HG02571 (cell line): ENCODE data around the gene TNFAIP8L3.
"Not testable (repeated sequence)": the region's sequence is repeated elsewhere in the genome, so short reads cannot be mapped to it uniquely, and the experiment has no call there.

Experiments used
- ATAC-seq: cut with Tn5 transposase; IDR thresholded peaks from one replicate; pipeline ENCODE4 v1.9.1; 2021; ENCODE audit warnings: mild to moderate bottlenecking, moderate library complexity; ENCODE audit not compliant: unreplicated experiment

Gene TNFAIP8L3

GRCh38 chr15:51094606-51095569 is at the start of gene TNFAIP8L3:
Gene TNFAIP8L3, minus strand, starts transcription at chr15:51094906. Its CDS starts 311 bp downstream, at chr15:51094595.
- no peak for ATAC-seq

GRCh38 chr15:51144021-51144532 is 49.4 kb upstream of the TNFAIP8L3 start:
- ATAC-seq = no peak

- not testable (repeated sequence) for ATAC-seq
These were observed 45.6 kb upstream of the TNFAIP8L3 start for GRCh38 chr15:51140347-51140746.

- no peak for ATAC-seq
These were observed 44.4 kb upstream of the TNFAIP8L3 start for GRCh38 chr15:51139091-51139490.

- no peak for ATAC-seq
These were observed 43.2 kb upstream of the TNFAIP8L3 start for GRCh38 chr15:51137880-51138430.

GRCh38 chr15:51137024-51137423 is 42.3 kb upstream of the TNFAIP8L3 start:
- no peak for ATAC-seq

- ATAC-seq = no peak
These were observed 40.6 kb upstream of the TNFAIP8L3 start for GRCh38 chr15:51135276-51135675.

- no peak for ATAC-seq
These were observed 39.9 kb upstream of the TNFAIP8L3 start for GRCh38 chr15:51134416-51135199.

GRCh38 chr15:51133140-51133765 is 38.5 kb upstream of the TNFAIP8L3 start:
- no peak for ATAC-seq

- no peak for ATAC-seq
These were observed 37.9 kb upstream of the TNFAIP8L3 start for GRCh38 chr15:51132384-51133139.

- no peak for ATAC-seq
These were observed 37.0 kb upstream of the TNFAIP8L3 start for GRCh38 chr15:51131596-51132290.

GRCh38 chr15:51130344-51130743 is 35.6 kb upstream of the TNFAIP8L3 start:
- no peak for ATAC-seq

GRCh38 chr15:51129535-51130188 is 35.0 kb upstream of the TNFAIP8L3 start:
- ATAC-seq = no peak

GRCh38 chr15:51128701-51129100 is 34.0 kb upstream of the TNFAIP8L3 start:
- ATAC-seq = no peak

- no peak for ATAC-seq
These were observed 32.1 kb upstream of the TNFAIP8L3 start for GRCh38 chr15:51126842-51127241.

- not testable (repeated sequence) for ATAC-seq
These were observed 28.3 kb upstream of the TNFAIP8L3 start for GRCh38 chr15:51123002-51123401.

- ATAC-seq = no peak
These were observed 27.0 kb upstream of the TNFAIP8L3 start for GRCh38 chr15:51121631-51122225.

- no peak for ATAC-seq
These were observed 26.4 kb upstream of the TNFAIP8L3 start for GRCh38 chr15:51121118-51121517.
